22Rv1 (cell line): ENCODE data around the gene ZIC2.

Experiments used
- ZFX ChIP-seq: fragments of 450-650 bp; IDR thresholded peaks from 2 replicates; pipeline ENCODE4 v1.6.1; 2017; ENCODE audit warnings: antibody characterized with exemption, borderline replicate concordance
- TF ChIP-seq, protein P1 (sequence below): fragments of 450-650 bp; IDR thresholded peaks from 2 replicates; pipeline ENCODE4 v1.5.1; 2017; ENCODE audit warnings: mild to moderate bottlenecking

DNA sequence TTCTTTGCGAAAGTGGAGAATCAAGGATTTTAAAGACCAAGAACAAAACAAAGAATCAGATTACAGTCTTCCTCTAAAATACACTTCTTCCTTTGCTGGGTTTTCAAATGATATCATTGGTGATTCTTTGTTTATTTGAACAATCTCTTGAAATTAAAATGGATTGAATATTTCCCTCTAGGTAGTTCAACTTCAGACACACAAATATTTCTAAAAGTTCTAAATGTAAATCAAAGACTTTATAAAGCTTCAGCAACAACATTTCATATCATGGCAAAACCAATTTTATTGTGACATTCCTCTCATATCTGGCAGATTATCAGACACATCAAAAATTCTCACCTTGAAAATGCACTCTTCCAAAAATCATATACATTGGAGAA lies 13.0 kb downstream of the ZIC2 start:
- TF ChIP-seq, protein P1, sequence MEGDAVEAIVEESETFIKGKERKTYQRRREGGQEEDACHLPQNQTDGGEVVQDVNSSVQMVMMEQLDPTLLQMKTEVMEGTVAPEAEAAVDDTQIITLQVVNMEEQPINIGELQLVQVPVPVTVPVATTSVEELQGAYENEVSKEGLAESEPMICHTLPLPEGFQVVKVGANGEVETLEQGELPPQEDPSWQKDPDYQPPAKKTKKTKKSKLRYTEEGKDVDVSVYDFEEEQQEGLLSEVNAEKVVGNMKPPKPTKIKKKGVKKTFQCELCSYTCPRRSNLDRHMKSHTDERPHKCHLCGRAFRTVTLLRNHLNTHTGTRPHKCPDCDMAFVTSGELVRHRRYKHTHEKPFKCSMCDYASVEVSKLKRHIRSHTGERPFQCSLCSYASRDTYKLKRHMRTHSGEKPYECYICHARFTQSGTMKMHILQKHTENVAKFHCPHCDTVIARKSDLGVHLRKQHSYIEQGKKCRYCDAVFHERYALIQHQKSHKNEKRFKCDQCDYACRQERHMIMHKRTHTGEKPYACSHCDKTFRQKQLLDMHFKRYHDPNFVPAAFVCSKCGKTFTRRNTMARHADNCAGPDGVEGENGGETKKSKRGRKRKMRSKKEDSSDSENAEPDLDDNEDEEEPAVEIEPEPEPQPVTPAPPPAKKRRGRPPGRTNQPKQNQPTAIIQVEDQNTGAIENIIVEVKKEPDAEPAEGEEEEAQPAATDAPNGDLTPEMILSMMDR: no peak
- no peak for TF ChIP-seq ZFX
